Left ventricle myocardium inferior (tissue), 1 donor: ENCODE results near the gene THY1. TPM values are rescaled to one million over a fixed set of nuclear protein-coding genes. Genes with fewer than 3 reads are reported as not detected.

Source experiments
- DNase-seq: peaks from one replicate; pipeline ENCODE4 v3.0.0-alpha.2; 2020
- H3K27ac ChIP-seq: fragments of 200-600 bp; replicated peaks from 2 replicates; pipeline ENCODE4 v1.8.0; 2021
- H3K27me3 ChIP-seq: fragments of 200-600 bp; 2 replicates; pipeline ENCODE4 v1.8.0; 2021; ENCODE audit warnings: low read depth
- H3K36me3 ChIP-seq: fragments of 200-600 bp; 2 replicates; pipeline ENCODE4 v1.8.0; 2021
- H3K4me1 ChIP-seq: fragments of 200-600 bp; 2 replicates; pipeline ENCODE4 v1.8.0; 2021
- H3K4me3 ChIP-seq: fragments of 200-600 bp; 2 replicates; pipeline ENCODE4 v1.8.0; 2021; ENCODE audit warnings: mild to moderate bottlenecking, moderate library complexity
- H3K9me3 ChIP-seq: fragments of 200-600 bp; replicated peaks from 2 replicates; pipeline ENCODE4 v1.8.0; 2021
- CTCF ChIP-seq: fragments of 200-600 bp; IDR thresholded peaks from 2 replicates; pipeline ENCODE4 v1.8.0; 2021; ENCODE audit warnings: antibody characterized with exemption, mild to moderate bottlenecking, borderline replicate concordance
- intact Hi-C: fragments of 100-400 bp; cut with micrococcal nuclease; formaldehyde crosslinking; loops from one replicate; pipeline ENCODE4 v1.11.0; 2022
- total RNA-seq: library from RNA; stranded (reverse); fragmentation: NEBNext Ultra II Directional; extraction: Animal tissue kit (Norgen Biotek cat#: 25700); gene quantifications from one replicate; pipeline ENCODE4 v1.2.1, GENCODE V29; 2021
- donor health status: DM: no; HTN: yes; CAD: no; lungs with severe emphysema.

The THY1 gene
- total RNA-seq, 1 donor from 2014 or later: 0.91 TPM

- Histone ChIP-seq H3K27ac (peak overlapping the region; percentile 95), H3K4me3 (peak overlapping the region; percentile 71), H3K36me3 (no peaks in the 10 kb centered on the region), H3K9me3 (no peaks in the 10 kb centered on the region), H3K4me1 (peaks cover 84% of the 10 kb centered on the region), H3K27me3 (no peaks in the 10 kb centered on the region)
- no peak for TF ChIP-seq CTCF
- intact Hi-C loops: no loop called here
- DNase-seq: peak; percentile 85
Measured at GRCh38 chr11:119375337-119376196, 47.4 kb downstream of the THY1 start.

- intact Hi-C loops: no loop called here
- no peak for TF ChIP-seq CTCF
- DNase-seq: no peak
- H3K27me3 ChIP-seq: no peaks in the 10 kb centered on the region
- H3K27ac ChIP-seq: peak overlapping the region; percentile 95
- H3K36me3 ChIP-seq: no peaks in the 10 kb centered on the region
- H3K4me3 ChIP-seq: peak overlapping the region; percentile 71
- no peaks in the 10 kb centered on the region for H3K9me3 ChIP-seq
- peaks cover 84% of the 10 kb centered on the region for H3K4me1 ChIP-seq
Measured at GRCh38 chr11:119374632-119375336, 48.2 kb downstream of the THY1 start.

GRCh38 chr11:119373921-119374631, 48.9 kb downstream of the THY1 start:
- H3K4me3 ChIP-seq: peak overlapping the region; percentile 71
- H3K27me3 ChIP-seq: no peaks in the 10 kb centered on the region
- H3K27ac ChIP-seq: peak overlapping the region; percentile 95
- peaks cover 84% of the 10 kb centered on the region for H3K4me1 ChIP-seq
- DNase-seq: peak; percentile 66
- intact Hi-C loops: no loop called here
- H3K9me3 ChIP-seq: no peaks in the 10 kb centered on the region
- peak; percentile 90 for TF ChIP-seq CTCF
- H3K36me3 ChIP-seq: no peaks in the 10 kb centered on the region

GRCh38 chr11:119373059-119373920, 49.7 kb downstream of the THY1 start:
- DNase-seq: no peak
- no peaks in the 10 kb centered on the region for H3K9me3 ChIP-seq
- intact Hi-C loops: no loop called here
- H3K36me3 ChIP-seq: no peaks in the 10 kb centered on the region
- H3K4me1 ChIP-seq: peaks cover 92% of the 10 kb centered on the region
- peak overlapping the region; percentile 95 for H3K27ac ChIP-seq
- peak overlapping the region; percentile 29 for H3K4me3 ChIP-seq
- no peaks in the 10 kb centered on the region for H3K27me3 ChIP-seq
- no peak for TF ChIP-seq CTCF
